ENCODE data around the gene DENND10. TPM values are rescaled to one million over a fixed set of nuclear protein-coding genes. Genes with fewer than 3 reads are reported as not detected.
A peak's percentile ranks its signal among the peaks of the same experiment; 100 is the strongest.

The DENND10 gene
- total and polyA plus RNA-seq, 8 donors, result 7.2 to 16.3 (median 9.7) TPM

- Histone ChIP-seq H3K27me3 (no peaks in the 10 kb centered on the region), H3K9me3 (no peaks in the 10 kb centered on the region), H3K27ac (peak within 1 kb of the TSS; percentile 76 to 86 (median 82)), H3K36me3 (peaks cover 0 to 8% (median 5%) of the 10 kb centered on the region in 3 donors), H3K4me3 (peak within 1 kb of the TSS; percentile 79 to 87 (median 82)), H3K4me1 (peaks cover 0 to 5% (median 0%) of the 10 kb centered on the region in 3 donors)
- 0% methylated on average over 67 to 90 of the region's 90 CpGs for WGBS, 2 donors
- FAIRE-seq, result no peak
- peak; percentile 95 to 98 (median 96) for ATAC-seq
- intact Hi-C loops (cut with DNase I), result no loop called here
- peak; percentile 74 to 90 (median 80) for DNase-seq
- TF ChIP-seq, protein P1, sequence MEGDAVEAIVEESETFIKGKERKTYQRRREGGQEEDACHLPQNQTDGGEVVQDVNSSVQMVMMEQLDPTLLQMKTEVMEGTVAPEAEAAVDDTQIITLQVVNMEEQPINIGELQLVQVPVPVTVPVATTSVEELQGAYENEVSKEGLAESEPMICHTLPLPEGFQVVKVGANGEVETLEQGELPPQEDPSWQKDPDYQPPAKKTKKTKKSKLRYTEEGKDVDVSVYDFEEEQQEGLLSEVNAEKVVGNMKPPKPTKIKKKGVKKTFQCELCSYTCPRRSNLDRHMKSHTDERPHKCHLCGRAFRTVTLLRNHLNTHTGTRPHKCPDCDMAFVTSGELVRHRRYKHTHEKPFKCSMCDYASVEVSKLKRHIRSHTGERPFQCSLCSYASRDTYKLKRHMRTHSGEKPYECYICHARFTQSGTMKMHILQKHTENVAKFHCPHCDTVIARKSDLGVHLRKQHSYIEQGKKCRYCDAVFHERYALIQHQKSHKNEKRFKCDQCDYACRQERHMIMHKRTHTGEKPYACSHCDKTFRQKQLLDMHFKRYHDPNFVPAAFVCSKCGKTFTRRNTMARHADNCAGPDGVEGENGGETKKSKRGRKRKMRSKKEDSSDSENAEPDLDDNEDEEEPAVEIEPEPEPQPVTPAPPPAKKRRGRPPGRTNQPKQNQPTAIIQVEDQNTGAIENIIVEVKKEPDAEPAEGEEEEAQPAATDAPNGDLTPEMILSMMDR (IDR thresholded peaks at IDR 0.05), result no peak
Measured at GRCh38 chr10:119165171-119166117, 61.5 kb downstream of the DENND10 start, which contains the start of gene SFXN4. Gene SFXN4, minus strand, starts transcription at chr10:119165714. Its CDS starts 67 bp downstream, at chr10:119165647.

DNA sequence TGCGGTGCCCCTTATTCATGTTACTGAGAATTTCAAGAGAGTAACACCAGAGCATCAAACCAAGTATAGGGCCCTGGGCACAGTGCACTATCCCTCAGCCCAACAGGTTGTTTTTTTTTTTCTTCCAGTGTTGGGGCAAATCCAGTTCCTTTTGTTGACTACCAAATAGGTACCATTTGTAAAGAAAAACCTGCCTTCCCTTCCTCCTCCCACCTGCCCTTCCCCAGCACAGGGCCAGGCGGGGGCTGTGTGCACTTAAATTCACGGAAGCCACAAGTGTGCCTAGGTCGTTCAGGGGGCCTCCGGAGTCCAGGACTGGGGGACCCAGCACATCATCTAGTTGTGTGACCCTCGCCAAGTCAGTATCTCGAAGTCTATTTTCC, 62.2 kb downstream of the DENND10 start:
- peaks cover 0 to 8% (median 5%) of the 10 kb centered on the region in 3 donors for H3K36me3 ChIP-seq
- WGBS, 2 donors, result 63 to 69% methylated on average over 7 of the region's 7 CpGs
- TF ChIP-seq, protein P1 (IDR thresholded peaks at IDR 0.05), result no peak
- ATAC-seq, result peak in 3 of 4 donors; percentile 4 to 9 (median 5)
- H3K4me1 ChIP-seq, result peaks cover 0 to 5% (median 0%) of the 10 kb centered on the region in 3 donors
- peak overlapping the region; percentile 79 to 87 (median 82) for H3K4me3 ChIP-seq
- no peak for DNase-seq
- H3K9me3 ChIP-seq, result no peaks in the 10 kb centered on the region
- H3K27me3 ChIP-seq, result no peaks in the 10 kb centered on the region
- FAIRE-seq, result no peak
- intact Hi-C loops (cut with DNase I), result no loop called here
- H3K27ac ChIP-seq, result peak overlapping the region; percentile 76 to 86 (median 82)

GRCh38 chr10:119166564-119166963, 62.7 kb downstream of the DENND10 start:
- H3K27me3 ChIP-seq, result no peaks in the 10 kb centered on the region
- TF ChIP-seq, protein P1 (IDR thresholded peaks at IDR 0.05), result no peak
- intact Hi-C loops (cut with DNase I), result no loop called here
- FAIRE-seq (no peak), ATAC-seq (no peak), DNase-seq (no peak)
- peak overlapping the region in 1 of 4 donors; percentile 86 for H3K27ac ChIP-seq
- 77 to 82% methylated on average over 8 of the region's 8 CpGs for WGBS, 2 donors
- H3K9me3 ChIP-seq, result no peaks in the 10 kb centered on the region
- peaks cover under 1 to 13% (median 5%) of the 10 kb centered on the region in 3 donors for H3K36me3 ChIP-seq
- H3K4me3 ChIP-seq, result no peak overlapping the region
- H3K4me1 ChIP-seq, result peaks cover 0 to 5% (median 0%) of the 10 kb centered on the region in 3 donors

GRCh38 chr10:119167041-119167440, 63.1 kb downstream of the DENND10 start:
- WGBS, 2 donors, result 79 to 82% methylated on average over 8 of the region's 8 CpGs
- Histone ChIP-seq H3K36me3 (peaks cover 3 to 18% (median 10%) of the 10 kb centered on the region in 3 donors), H3K4me1 (peaks cover 0 to 5% (median 0%) of the 10 kb centered on the region in 3 donors), H3K9me3 (no peaks in the 10 kb centered on the region), H3K4me3 (no peak overlapping the region), H3K27me3 (no peaks in the 10 kb centered on the region), H3K27ac (no peak overlapping the region)
- FAIRE-seq, result no peak
- ATAC-seq, result no peak
- DNase-seq, result no peak
- intact Hi-C loops (cut with DNase I), result no loop called here
- TF ChIP-seq, protein P1 (IDR thresholded peaks at IDR 0.05), result no peak

Data from pancreas (tissue), 10 donors.